GM18498 (cell line): ENCODE measurements around the gene TRIM44.
A peak's percentile ranks its signal among the peaks of the same experiment; 100 is the strongest.
"Not testable (repeated sequence)": the region's sequence is repeated elsewhere in the genome, so short reads cannot be mapped to it uniquely, and the experiment has no call there.

Experiments used
- ATAC-seq: cut with Tn5 transposase; IDR thresholded peaks from one replicate; pipeline ENCODE4 v1.9.1; 2021; ENCODE audit warnings: mild to moderate bottlenecking, moderate library complexity; ENCODE audit not compliant: unreplicated experiment

Gene TRIM44

GRCh38 chr11:35632301-35632700 lies 30.3 kb upstream of the TRIM44 start:
- no peak for ATAC-seq

- ATAC-seq: no peak
Observed at GRCh38 chr11:35633827-35634423, 28.6 kb upstream of the TRIM44 start.

- ATAC-seq: no peak
Observed at GRCh38 chr11:35635933-35636332, 26.6 kb upstream of the TRIM44 start.

- ATAC-seq: no peak
Observed at GRCh38 chr11:35639591-35640179, 22.9 kb upstream of the TRIM44 start.

- no peak for ATAC-seq
Observed at GRCh38 chr11:35641171-35641897, 21.2 kb upstream of the TRIM44 start.

- ATAC-seq: no peak
Observed at GRCh38 chr11:35641964-35642363, 20.6 kb upstream of the TRIM44 start.

- no peak for ATAC-seq
Observed at GRCh38 chr11:35647421-35648093, 15.0 kb upstream of the TRIM44 start.

GRCh38 chr11:35650006-35650405 lies 12.6 kb upstream of the TRIM44 start:
- ATAC-seq: no peak

- no peak for ATAC-seq
Observed at GRCh38 chr11:35650467-35650866, 12.1 kb upstream of the TRIM44 start.

- no peak for ATAC-seq
Observed at GRCh38 chr11:35651263-35651662, 11.3 kb upstream of the TRIM44 start.

- ATAC-seq: not testable (repeated sequence)
Observed at GRCh38 chr11:35652786-35653185, 9.8 kb upstream of the TRIM44 start.

- no peak for ATAC-seq
Observed at GRCh38 chr11:35654711-35655110, 7.9 kb upstream of the TRIM44 start.

- ATAC-seq: no peak
Observed at GRCh38 chr11:35655254-35655653, 7.3 kb upstream of the TRIM44 start.

- no peak for ATAC-seq
Observed at GRCh38 chr11:35655856-35656255, 6.7 kb upstream of the TRIM44 start.

GRCh38 chr11:35658020-35658948 lies 4.3 kb upstream of the TRIM44 start:
- no peak for ATAC-seq

GRCh38 chr11:35661534-35661933 lies 1.0 kb upstream of the TRIM44 start:
- no peak for ATAC-seq

GRCh38 chr11:35662061-35662648 lies 420 bp upstream of the TRIM44 start:
- ATAC-seq: peak; percentile 34

GRCh38 chr11:35663408-35663702 lies 780 bp downstream of the TRIM44 start:
- ATAC-seq: no peak

GRCh38 chr11:35664977-35665441 lies 2.4 kb downstream of the TRIM44 start:
- no peak for ATAC-seq

- ATAC-seq: no peak
Observed at GRCh38 chr11:35667257-35667656, 4.7 kb downstream of the TRIM44 start.
